Measurements from ENCODE around the gene GRK2. TPM values are rescaled to one million over a fixed set of nuclear protein-coding genes. Genes with fewer than 3 reads are reported as not detected.

The GRK2 gene
- total and polyA plus RNA-seq, 2 of the 8 experiments (the other 6 are each of a cell fraction or from before 2014, with no cell fraction given) = 47.3 to 49.7 TPM

DNA sequence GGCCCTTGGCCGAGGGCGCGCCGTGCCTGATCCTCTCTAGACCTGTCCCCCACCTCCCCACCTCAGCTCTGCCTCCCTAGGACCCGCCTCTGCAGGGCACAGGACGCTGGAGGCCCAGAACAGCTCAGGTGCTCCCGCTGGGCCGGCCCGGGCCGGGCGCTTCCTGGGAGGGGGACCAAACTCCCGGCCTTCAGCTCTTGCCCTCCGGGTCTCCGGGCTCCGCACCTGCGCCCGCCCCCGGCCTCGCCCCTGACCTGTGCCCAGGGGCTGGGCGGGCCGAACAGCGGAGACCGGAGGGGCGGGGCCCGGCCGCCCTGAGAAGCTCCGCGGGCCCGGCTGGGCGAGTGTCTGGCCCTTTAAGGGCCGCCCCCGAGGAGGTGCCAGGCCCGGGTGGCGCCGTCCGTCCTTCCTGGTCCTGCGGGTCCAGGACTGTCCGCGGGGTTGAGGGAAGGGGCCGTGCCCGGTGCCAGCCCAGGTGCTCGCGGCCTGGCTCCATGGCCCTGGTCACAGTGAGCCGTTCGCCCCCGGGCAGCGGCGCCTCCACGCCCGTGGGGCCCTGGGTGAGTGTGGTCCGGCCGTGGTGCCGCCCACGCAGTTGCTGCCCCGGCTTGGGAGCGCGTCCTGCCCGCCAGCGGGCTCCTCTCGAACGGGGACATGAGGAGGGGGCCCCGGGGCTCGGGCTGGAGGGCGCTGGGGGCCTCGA, 37.0 kb downstream of the GRK2 start, which contains the start of gene SSH3:
Gene SSH3 (plus strand): TSS at position 399 of the 703 bp plus-strand sequence. CDS start 96 bp downstream, at position 495.
- H4K91ac ChIP-seq (replicated peaks; ENCODE audit: insufficient read length, low read length) = peak within 1 kb of the TSS; percentile 87
- no peak within 1 kb of the TSS for H2BK120ac ChIP-seq (replicated peaks; ENCODE audit: low read depth, low read length)
- FAIRE-seq (no peak), DNase-seq (ENCODE audit: low read depth in 1 of 2, low spot score in 2 of 2) (peak in 1 of 2 experiments; percentile 46)
- peak within 1 kb of the TSS; percentile 56 for H3K56ac ChIP-seq (replicated peaks; ENCODE audit: insufficient read length, low read depth, low read length)
- peak within 1 kb of the TSS; percentile 81 to 85 for H3K4me2 ChIP-seq (ENCODE audit: insufficient read depth in 1 of 2, low read depth in 2 of 2, low read length in 2 of 2)
- peak within 1 kb of the TSS; percentile 67 to 94 (median 74) for H3K4me3 ChIP-seq (ENCODE audit: extremely low read depth in 1 of 4, insufficient read depth in 2 of 4, low read depth in 3 of 4, low read length in 4 of 4)
- peak within 1 kb of the TSS; percentile 57; the same call in 1 of the 2 replicates for H4K8ac ChIP-seq (ENCODE audit: extremely low read depth, insufficient read depth, low read length)
- H3K79me2 ChIP-seq (ENCODE audit: control insufficient read depth in 1 of 2, insufficient read depth in 2 of 2, low read length in 2 of 2) = no peaks in the 10 kb centered on the region
- peak within 1 kb of the TSS; percentile 61; the same call in 1 of the 2 replicates for H2BK15ac ChIP-seq (ENCODE audit: low read length)
- H4K5ac ChIP-seq (ENCODE audit: insufficient read length, low read depth, low read length) = peak within 1 kb of the TSS; percentile 59
- H3K23ac ChIP-seq (ENCODE audit: insufficient read length) = no peak within 1 kb of the TSS
- no peak within 1 kb of the TSS for H2AK5ac ChIP-seq (ENCODE audit: low read depth, low read length)
- H3K23me2 ChIP-seq (ENCODE audit: low read depth, low read length) = peaks cover 19% of the 10 kb centered on the region; the same call in 1 of the 2 replicates
- H3K27ac ChIP-seq (ENCODE audit: low read depth, low read length) = no peak within 1 kb of the TSS
- peak within 1 kb of the TSS; percentile 85; the same call in 1 of the 2 replicates for H2BK5ac ChIP-seq (ENCODE audit: low read depth, low read length)
- no peak within 1 kb of the TSS for H3K14ac ChIP-seq (ENCODE audit: insufficient read length)
- peak within 1 kb of the TSS in 2 of 4 experiments; percentile 34 to 48; a peak in 4 of 7 replicates for H3K9ac ChIP-seq (replicated peaks in 1 of 4; ENCODE audit: extremely low read depth in 1 of 4, low read depth in 3 of 4, low read length in 3 of 4)
- H3K79me1 ChIP-seq (ENCODE audit: low read depth, low read length) = no peaks in the 10 kb centered on the region; the same call in 1 of the 2 replicates
- 4% methylated on average over 21 of the region's 65 CpGs; no CpG with 5 or more reads in 1 of the 2 experiments for WGBS, 2 experiments (ENCODE audit: extremely low coverage in 1 of 2, insufficient coverage in 1 of 2, insufficient read length in 1 of 2, insufficient replicate concordance in 2 of 2, low coverage in 1 of 2, low lambda C conversion rate in 2 of 2, missing lambda C conversion rate in 1 of 2)
- H2AFZ ChIP-seq (ENCODE audit: low read length) = no peak within 1 kb of the TSS; the same call in 1 of the 2 replicates
- H3K36me3 ChIP-seq (ENCODE audit: control insufficient read depth in 2 of 4, insufficient read depth in 4 of 4, low read length in 3 of 4) = peaks cover 0 to 14% (median 6%) of the 10 kb centered on the region in 4 experiments; a peak in 3 of 8 replicates
- ChIA-PET CTCF (ENCODE audit: partially characterized antibody) (interaction anchor here (0.6 to 4.8 kb wide), 14 partner anchors 12 to 82 kb away, joined by 3 to 33 read pairs (median 4); partner anchors contain the start of gene ANKRD13D), POLR2A (ENCODE audit: partially characterized antibody) (interaction anchor here (0.9 to 9.7 kb wide), 13 partner anchors 11 to 184 kb away, joined by 3 to 106 read pairs (median 3); partner anchors contain the start of genes ANKRD13D, CORO1B and PPP1CA)
- H2BK12ac ChIP-seq (ENCODE audit: low read depth, low read length) = no peak within 1 kb of the TSS; the same call in 1 of the 2 replicates
- no peak within 1 kb of the TSS for H2BK20ac ChIP-seq (ENCODE audit: low read length)
- peak within 1 kb of the TSS; percentile 90 for H3K18ac ChIP-seq (ENCODE audit: extremely low read depth, low read length)
- H3K4ac ChIP-seq (replicated peaks; ENCODE audit: insufficient read length, low read depth, low read length) = peak within 1 kb of the TSS; percentile 74
- H3K27me3 ChIP-seq (replicated peaks in 1 of 4; ENCODE audit: control insufficient read depth in 3 of 4, extremely low read depth in 1 of 4, insufficient read depth in 3 of 4, low read length in 3 of 4) = peaks cover 0 to 11% (median 7%) of the 10 kb centered on the region in 4 experiments; a peak in 5 of 7 replicates
- H4K20me1 ChIP-seq (replicated peaks in 1 of 2; ENCODE audit: control insufficient read depth in 1 of 2, insufficient read depth in 2 of 2, low read length in 2 of 2) = peaks cover 0 to 10% of the 10 kb centered on the region in 2 experiments
- H3K4me1 ChIP-seq (replicated peaks in 1 of 4; ENCODE audit: control insufficient read depth in 3 of 4, insufficient read depth in 4 of 4, low read length in 3 of 4) = peaks cover 0 to 20% (median 16%) of the 10 kb centered on the region in 4 experiments; a peak in 5 of 7 replicates
- no peaks in the 10 kb centered on the region for H3K9me3 ChIP-seq (ENCODE audit: insufficient read depth in 2 of 2, low read depth in 1 of 2, low read length in 1 of 2)
- TF ChIP-seq POLR2AphosphoS5 (IDR thresholded peaks at IDR 0.05; ENCODE audit: low read depth, low read length) = no peak
- TF ChIP-seq SIN3A (conservative IDR thresholded peaks at IDR 0.05 in 1 of 2, IDR thresholded peaks at IDR 0.05 in 1 of 2; ENCODE audit: low read depth in 1 of 2, low read length in 2 of 2) = 0 out of 4 replicates have a peak, but pooled peaks of 1 of the 2 experiments have one; percentile 38
- no peak for TF ChIP-seq RFX5 (IDR thresholded peaks at IDR 0.05; ENCODE audit: borderline replicate concordance, low read depth, low read length)
- no peak for TF ChIP-seq KDM5A (IDR thresholded peaks at IDR 0.05; ENCODE audit: low read length)
- TF ChIP-seq CREB1 (IDR thresholded peaks at IDR 0.05) = no peak
- TF ChIP-seq SUZ12 (IDR thresholded peaks at IDR 0.05; ENCODE audit: low read length) = 0 out of 2 replicates have a peak, but pooled peaks have one; percentile 25
- no peak for TF ChIP-seq JUND (IDR thresholded peaks at IDR 0.05; ENCODE audit: low read length)
- no peak for TF ChIP-seq KDM1A (IDR thresholded peaks at IDR 0.05; ENCODE audit: borderline replicate concordance, low read length)
- no peak for TF ChIP-seq ASH2L (IDR thresholded peaks at IDR 0.05; ENCODE audit: low read length)
- TF ChIP-seq KDM4A (IDR thresholded peaks at IDR 0.05; ENCODE audit: low read depth, low read length, severe bottlenecking) = peak; percentile 82
- TF ChIP-seq CTBP2 (IDR thresholded peaks at IDR 0.05; ENCODE audit: borderline replicate concordance, insufficient read depth, insufficient read length, low read length) = peak; percentile 60

Data from H1 (cell line).